ENCODE data around the gene ALPK1. TPM values are rescaled to one million over a fixed set of nuclear protein-coding genes. Genes with fewer than 3 reads are reported as not detected.

The ALPK1 gene
- total and polyA plus RNA-seq, 2 of the 8 experiments (the other 6 are each of a cell fraction or from before 2014, with no cell fraction given): 0.08 to 0.43 TPM

DNA sequence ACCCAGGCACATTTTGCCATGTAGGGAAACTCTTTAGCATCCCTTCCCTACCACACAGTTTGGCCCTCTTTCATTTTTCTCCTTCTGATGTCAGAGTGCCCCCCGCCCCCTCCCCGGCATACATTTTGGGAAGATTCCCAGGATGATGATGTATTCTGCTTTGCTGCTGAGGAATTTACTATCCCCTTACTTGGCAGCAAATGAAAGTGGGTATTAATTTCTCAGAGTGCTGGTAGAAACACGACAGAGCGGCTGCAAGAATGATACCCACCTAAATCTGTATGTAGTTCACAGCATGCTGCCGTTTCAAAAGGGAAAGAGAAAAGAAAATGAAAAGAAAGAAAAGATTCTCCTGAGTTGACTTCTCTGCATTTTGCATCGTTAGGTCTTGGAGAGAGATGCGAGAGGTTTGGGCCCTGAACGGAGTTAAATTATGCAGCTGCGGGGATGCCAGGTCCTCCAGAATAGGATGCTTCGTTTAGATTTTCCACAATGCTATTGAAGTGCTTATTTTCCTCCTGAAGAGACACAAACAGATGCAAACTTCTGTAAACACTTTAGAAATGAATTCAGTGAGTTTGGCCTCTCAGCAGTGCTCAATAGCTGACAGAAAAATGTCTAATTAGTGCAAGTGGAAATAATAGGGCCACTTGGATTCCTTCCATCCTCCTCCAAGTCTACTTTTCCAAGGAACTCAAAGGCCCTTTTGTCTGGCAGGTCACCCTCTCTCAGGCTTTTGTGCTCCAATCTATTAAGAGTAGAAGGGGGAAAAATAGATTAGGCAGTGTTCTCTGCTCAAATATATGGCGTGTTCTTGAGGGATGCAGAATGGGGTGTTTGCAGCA lies 106.2 kb downstream of the ALPK1 start (continued):
- no peak for TF ChIP-seq TCF12 (IDR thresholded peaks at IDR 0.05; ENCODE audit: low read depth, low read length)
- TF ChIP-seq RBBP5 (IDR thresholded peaks at IDR 0.05; ENCODE audit: borderline replicate concordance, low read depth, low read length): no peak
- TF ChIP-seq BACH1 (IDR thresholded peaks at IDR 0.05; ENCODE audit: low read length): no peak
- no peak for TF ChIP-seq RAD21 (IDR thresholded peaks at IDR 0.05 in 1 of 2, conservative IDR thresholded peaks at IDR 0.05 in 1 of 2; ENCODE audit: low read depth in 2 of 2, low read length in 2 of 2)
- TF ChIP-seq NRF1 (IDR thresholded peaks at IDR 0.05; ENCODE audit: low read depth, low read length): no peak
- TF ChIP-seq KDM1A (IDR thresholded peaks at IDR 0.05; ENCODE audit: borderline replicate concordance, low read length): no peak
- no peak for TF ChIP-seq YY1 (IDR thresholded peaks at IDR 0.05; ENCODE audit: low read depth, low read length)
- no peak for TF ChIP-seq RNF2 (IDR thresholded peaks at IDR 0.05; ENCODE audit: borderline replicate concordance, low read depth, low read length, missing control alignments, poor library complexity, severe bottlenecking)
